DND-41 (cell line): ENCODE data around the gene PRR16.

ENCODE experiments used
- CTCF ChIP-seq: IDR thresholded peaks from 2 replicates; pipeline ENCODE4 v1.5.1; 2012; ENCODE audit warnings: borderline replicate concordance, low read length, moderate library complexity, mild to moderate bottlenecking; ENCODE audit not compliant: poor library complexity, severe bottlenecking; ENCODE audit errors: extremely low read depth
- EZH2 ChIP-seq: IDR thresholded peaks from 3 replicates; pipeline ENCODE4 v1.6.1; 2012; ENCODE audit warnings: borderline replicate concordance, low read depth, mild to moderate bottlenecking, moderate library complexity, low read length, inconsistent platforms; ENCODE audit not compliant: severe bottlenecking

- TF ChIP-seq CTCF (no peak), EZH2 (no peak)
Observed at GRCh38 chr5:120450910-120451309, 13.2 kb upstream of the PRR16 start.
